Neural progenitor cell (in vitro differentiated cells): ENCODE data around the gene TIAM1.

Experiments
- CTCF ChIP-seq: fragments of 200-600 bp; sonication (generic); IDR thresholded peaks from 2 replicates; pipeline ENCODE4 v1.5.1; 2017; ENCODE audit warnings: antibody characterized with exemption, mild to moderate bottlenecking
- EZH2phosphoT487 ChIP-seq: fragments of 200-600 bp; sonication (generic); IDR thresholded peaks from 2 replicates; pipeline ENCODE4 v1.6.1; 2017; ENCODE audit warnings: antibody characterized with exemption

DNA sequence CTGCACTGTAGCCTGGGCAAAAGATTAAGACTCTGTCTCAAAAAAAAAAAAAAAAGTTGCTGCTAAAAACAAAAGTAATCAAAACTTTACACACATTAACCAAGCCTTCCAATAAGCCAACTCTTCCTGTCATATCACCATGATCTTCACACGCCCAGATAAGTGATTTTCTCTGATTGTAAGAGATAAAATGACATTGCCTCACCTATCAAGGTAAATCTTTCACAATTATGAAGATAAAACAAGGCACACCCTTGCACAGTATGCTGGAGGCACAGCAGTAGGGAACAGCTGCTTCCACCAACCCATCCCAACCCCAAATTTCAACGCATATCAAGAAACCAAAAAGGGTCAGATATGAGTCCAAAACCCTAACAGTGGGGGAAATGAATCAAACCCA lies 8.8 kb upstream of the TIAM1 start:
- TF ChIP-seq CTCF (no peak), EZH2phosphoT487 (no peak)
